H1 (cell line): Measurements from ENCODE around the gene SEC61A1. TPM values are rescaled to one million over a fixed set of nuclear protein-coding genes. Genes with fewer than 3 reads are reported as not detected.

ENCODE experiments used
- CTCF ChIA-PET: fragments of 300-600 bp; sonication (Branson Sonifier 250); formaldehyde crosslinking; loops from one replicate; lab custom pipeline; 2021; ENCODE audit not compliant: partially characterized antibody; lab: Charles Lee
- POLR2A ChIA-PET: fragments of 300-600 bp; sonication (Branson Sonifier 250); formaldehyde crosslinking; loops from one replicate; lab custom pipeline; 2021; ENCODE audit warnings: inconsistent platforms; ENCODE audit not compliant: partially characterized antibody; lab: Charles Lee
- DNase-seq, 2 experiments: peaks; one replicate each; pipeline versions ENCODE4 v3.0.0 to v3.0.0-alpha.2; 2010 to 2022; ENCODE audit warnings: low spot score in 2 of 2, low read depth in 1 of 2, mixed read lengths in 1 of 2
- FAIRE-seq: peaks from 2 replicates; lab custom pipeline; 2011; peaks lifted over from hg19 to GRCh38; lab: Jason Lieb, UNC
- H2AFZ ChIP-seq: 2 replicates; pipeline ENCODE4 v1.8.1; 2012; ENCODE audit warnings: low read length, inconsistent platforms
- H2AK5ac ChIP-seq: 2 replicates; pipeline ENCODE4 v1.6.1; 2013; ENCODE audit warnings: low read depth, low read length
- H2BK120ac ChIP-seq: replicated peaks from 2 replicates; pipeline ENCODE3; 2013; ENCODE audit warnings: low read depth, low read length, inconsistent platforms
- H2BK12ac ChIP-seq: 2 replicates; pipeline ENCODE4 v1.6.1; 2013; ENCODE audit warnings: low read depth, low read length
- H2BK15ac ChIP-seq: 2 replicates; pipeline ENCODE4 v1.6.1; 2013; ENCODE audit warnings: low read length
- H2BK20ac ChIP-seq: 2 replicates; pipeline ENCODE4 v1.6.1; 2013; ENCODE audit warnings: low read length
- H2BK5ac ChIP-seq: 2 replicates; pipeline ENCODE4 v1.6.1; 2013; ENCODE audit warnings: low read depth, low read length
- H3K14ac ChIP-seq: 2 replicates; pipeline ENCODE4 v1.6.1; 2013; ENCODE audit warnings: inconsistent platforms; ENCODE audit not compliant: insufficient read length
- H3K18ac ChIP-seq: 2 replicates; pipeline ENCODE4 v1.6.1; 2013; ENCODE audit warnings: low read length; ENCODE audit errors: extremely low read depth
- H3K23ac ChIP-seq: 2 replicates; pipeline ENCODE4 v1.6.1; 2013; ENCODE audit warnings: inconsistent platforms; ENCODE audit not compliant: insufficient read length
- H3K23me2 ChIP-seq: 2 replicates; pipeline ENCODE4 v1.6.1; 2013; ENCODE audit warnings: low read depth, low read length
- H3K27ac ChIP-seq: 2 replicates; pipeline ENCODE4 v1.6.1; 2011; ENCODE audit warnings: low read depth, low read length, inconsistent platforms
- H3K27me3 ChIP-seq, 4 experiments: replicated peaks in 1 of 4; 1 replicate in 1 of 4; 2 replicates in 3 of 4; pipeline versions ENCODE4 v1.6.1 to v1.8.1; 2011 to 2013; ENCODE audit warnings: low read length in 3 of 4, mild to moderate bottlenecking in 3 of 4, inconsistent platforms in 2 of 4, mixed read lengths in 2 of 4, moderate library complexity in 1 of 4; ENCODE audit not compliant: control insufficient read depth in 3 of 4, insufficient read depth in 3 of 4; ENCODE audit errors: extremely low read depth in 1 of 4
- H3K36me3 ChIP-seq, 4 experiments: 2 replicates each; pipeline versions ENCODE4 v1.6.1 to v1.8.1; 2011 to 2013; ENCODE audit warnings: mild to moderate bottlenecking in 4 of 4, low read length in 3 of 4, moderate library complexity in 2 of 4, control low read depth in 1 of 4, inconsistent platforms in 1 of 4; ENCODE audit not compliant: insufficient read depth in 4 of 4, control insufficient read depth in 2 of 4
- H3K4ac ChIP-seq: replicated peaks from 2 replicates; pipeline ENCODE3; 2013; ENCODE audit warnings: low read length, low read depth, mixed read lengths, inconsistent platforms; ENCODE audit not compliant: insufficient read length
- H3K4me1 ChIP-seq, 4 experiments: replicated peaks in 1 of 4; 1 replicate in 1 of 4; 2 replicates in 3 of 4; pipeline versions ENCODE4 v1.6.1 to v1.8.1; 2011 to 2013; ENCODE audit warnings: low read length in 3 of 4, inconsistent platforms in 2 of 4, mixed read lengths in 1 of 4; ENCODE audit not compliant: insufficient read depth in 4 of 4, control insufficient read depth in 3 of 4
- H3K4me2 ChIP-seq, 2 experiments: 2 replicates each; pipeline versions ENCODE4 v1.6.1 to v1.8.1; 2011 to 2013; ENCODE audit warnings: low read depth in 2 of 2, low read length in 2 of 2, control low read depth in 1 of 2, inconsistent platforms in 1 of 2, mild to moderate bottlenecking in 1 of 2; ENCODE audit not compliant: insufficient read depth in 1 of 2
- H3K4me3 ChIP-seq, 4 experiments: fragments of 200-600, 300-600 bp in 1 of 4; sonication (generic), shearing (Covaris generic), sonication (Bioruptor Twin) in 1 of 4; 2 replicates each; pipeline versions ENCODE4 v1.5.1 to v1.8.1; 2011 to 2016; ENCODE audit warnings: low read length in 4 of 4, low read depth in 3 of 4, control low read depth in 2 of 4, inconsistent platforms in 2 of 4, mild to moderate bottlenecking in 2 of 4, mixed read lengths in 1 of 4, moderate library complexity in 1 of 4; ENCODE audit not compliant: insufficient read depth in 2 of 4; ENCODE audit errors: extremely low read depth in 1 of 4
- H3K56ac ChIP-seq: replicated peaks from 2 replicates; pipeline ENCODE3; 2013; ENCODE audit warnings: low read depth, mild to moderate bottlenecking, mixed read lengths, low read length, inconsistent platforms; ENCODE audit not compliant: insufficient read length
- H3K79me1 ChIP-seq: 2 replicates; pipeline ENCODE4 v1.6.1; 2013; ENCODE audit warnings: low read depth, low read length, control low read depth
- H3K79me2 ChIP-seq, 2 experiments: 2 replicates each; pipeline versions ENCODE4 v1.6.1 to v1.8.1; 2012 to 2013; ENCODE audit warnings: low read length in 2 of 2, mild to moderate bottlenecking in 2 of 2, inconsistent platforms in 1 of 2; ENCODE audit not compliant: insufficient read depth in 2 of 2, control insufficient read depth in 1 of 2
- H3K9ac ChIP-seq, 4 experiments: replicated peaks in 1 of 4; 1 replicate in 1 of 4; 2 replicates in 3 of 4; pipeline versions ENCODE4 v1.6.1 to v1.8.1; 2011 to 2013; ENCODE audit warnings: low read depth in 3 of 4, low read length in 3 of 4, control low read depth in 2 of 4, mild to moderate bottlenecking in 2 of 4, moderate library complexity in 2 of 4, inconsistent platforms in 1 of 4; ENCODE audit errors: extremely low read depth in 1 of 4
- H3K9me3 ChIP-seq, 2 experiments: 2 replicates each; pipeline versions ENCODE4 v1.6.1 to v1.8.1; 2012 to 2013; ENCODE audit warnings: mild to moderate bottlenecking in 2 of 2, moderate library complexity in 2 of 2, control low read depth in 1 of 2, inconsistent platforms in 1 of 2, low read depth in 1 of 2, low read length in 1 of 2, mixed read lengths in 1 of 2; ENCODE audit not compliant: insufficient read depth in 2 of 2
- H4K20me1 ChIP-seq, 2 experiments: replicated peaks in 1 of 2; 2 replicates each; pipeline versions ENCODE3 to v1.8.1; 2011 to 2013; ENCODE audit warnings: inconsistent platforms in 2 of 2, low read length in 2 of 2, mild to moderate bottlenecking in 1 of 2; ENCODE audit not compliant: insufficient read depth in 2 of 2, control insufficient read depth in 1 of 2
- H4K5ac ChIP-seq: 2 replicates; pipeline ENCODE4 v1.6.1; 2013; ENCODE audit warnings: low read length, low read depth, mixed read lengths, inconsistent platforms; ENCODE audit not compliant: insufficient read length
- H4K8ac ChIP-seq: 2 replicates; pipeline ENCODE4 v1.8.0; 2013; ENCODE audit warnings: mild to moderate bottlenecking, moderate library complexity, low read length, inconsistent platforms; ENCODE audit not compliant: insufficient read depth; ENCODE audit errors: extremely low read depth
- H4K91ac ChIP-seq: replicated peaks from 2 replicates; pipeline ENCODE3; 2013; ENCODE audit warnings: low read length, mixed read lengths, inconsistent platforms; ENCODE audit not compliant: insufficient read length
- CBX5 ChIP-seq: fragments of 300-800, 300-1000 bp; sonication (generic); IDR thresholded peaks from 2 replicates; pipeline ENCODE4 v1.7.1; 2016; ENCODE audit warnings: antibody characterized with exemption, low read length, low read depth
- KDM1A ChIP-seq: fragments of 200-600, 300-600 bp; sonication (generic); IDR thresholded peaks from 2 replicates; pipeline ENCODE4 v1.7.1; 2016; ENCODE audit warnings: mild to moderate bottlenecking, low read length, borderline replicate concordance
- KDM4A ChIP-seq: IDR thresholded peaks from one replicate; pipeline ENCODE4 v1.7.1; 2012; ENCODE audit warnings: low read depth, mild to moderate bottlenecking, moderate library complexity, low read length, inconsistent platforms; ENCODE audit not compliant: severe bottlenecking
- MAFK ChIP-seq: IDR thresholded peaks from 2 replicates; pipeline ENCODE4 v1.6.1; 2012; ENCODE audit warnings: low read depth, mild to moderate bottlenecking, improper control_type of control experiment, low read length
- POU5F1 ChIP-seq: IDR thresholded peaks from 2 replicates; pipeline ENCODE4 v1.6.1; 2011; ENCODE audit warnings: low read depth, mild to moderate bottlenecking, low read length, moderate library complexity
- WGBS, 2 experiments: shearing (Covaris generic) in 1 of 2; methylation state at CpG; one replicate each; pipeline versions ENCODE4 v1.1.6 to v1.1.7; 2013 to 2015; ENCODE audit warnings: low lambda C conversion rate in 2 of 2, mixed read lengths in 2 of 2, inconsistent platforms in 1 of 2, low coverage in 1 of 2, missing lambda C conversion rate in 1 of 2; ENCODE audit not compliant: insufficient replicate concordance in 2 of 2, insufficient coverage in 1 of 2, insufficient read length in 1 of 2; ENCODE audit errors: extremely low coverage in 1 of 2, missing lambda C conversion rate in 1 of 2; 5-methylcytosine and 5-hydroxymethylcytosine counted together
- polyA plus RNA-seq, 7 experiments: library from polyadenylated mRNA; depleted of rRNA in 3 of 7; stranded (reverse) in 5 of 7; unstranded in 2 of 7; fragments of >200 nt in 5 of 7; fragments of 200-250 nt in 2 of 7; gene quantifications; 1 replicate in 5 of 7; 2 replicates in 1 of 7; 4 replicates in 1 of 7; pipeline versions ENCODE4 v1.2.1 to v1.2.3, GENCODE V29; 2011 to 2013; ENCODE audit warnings: missing spikeins in 2 of 7, mixed read lengths in 2 of 7
- total RNA-seq: library from RNA; stranded (reverse); fragmentation: NEBNext Ultra II Directional; extraction: Animal tissue kit (Norgen Biotek cat#: 25700); gene quantifications from 2 replicates; pipeline ENCODE4 v1.2.1, GENCODE V29; 2021

SEC61A1 gene
- total and polyA plus RNA-seq, 2 of the 8 experiments (the other 6 are each of a cell fraction or from before 2014, with no cell fraction given): 133 to 165 TPM

- Histone ChIP-seq H3K23me2 (no peaks in the 10 kb centered on the region; the same call in 1 of the 2 replicates), H3K4me1 (no peaks in the 10 kb centered on the region), H3K23ac (no peak overlapping the region), H2AFZ (no peak overlapping the region), H2BK120ac (no peak overlapping the region), H3K9me3 (no peaks in the 10 kb centered on the region), H3K18ac (no peak overlapping the region), H3K56ac (no peak overlapping the region), H3K27ac (no peak overlapping the region), H3K4me2 (no peak overlapping the region), H4K8ac (no peak overlapping the region), H4K91ac (no peak overlapping the region), H3K4me3 (no peak overlapping the region), H3K4ac (no peak overlapping the region), H3K36me3 (no peaks in the 10 kb centered on the region), H3K79me2 (no peaks in the 10 kb centered on the region), H2AK5ac (no peak overlapping the region), H2BK5ac (no peak overlapping the region), H4K5ac (no peak overlapping the region), H2BK12ac (no peak overlapping the region), H3K14ac (no peak overlapping the region), H4K20me1 (no peaks in the 10 kb centered on the region), H2BK20ac (no peak overlapping the region), H3K27me3 (peaks cover 0 to 1% (median 0%) of the 10 kb centered on the region in 4 experiments; a peak in 1 of 7 replicates), H3K79me1 (no peaks in the 10 kb centered on the region), H3K9ac (no peak overlapping the region), H2BK15ac (no peak overlapping the region)
- FAIRE-seq (no peak), DNase-seq (peak in 1 of 2 experiments; percentile 16)
- CTCF ChIA-PET: interaction anchor here (1.7 to 2.1 kb wide), 4 partner anchors 17 to 70 kb away, joined by 4 to 6 read pairs (median 6); no protein-coding TSS in a partner anchor
- POLR2A ChIA-PET: interaction anchor here (1.9 kb wide), 1 partner anchor 10 kb away, joined by 6 read pairs; the partner anchor contains the start of gene SEC61A1
- TF ChIP-seq MAFK (no peak), POU5F1 (no peak), CBX5 (no peak), KDM1A (no peak), KDM4A (no peak)
- 85% methylated on average over 1 of the region's 1 CpG; no CpG with 5 or more reads in 1 of the 2 experiments for WGBS, 2 experiments
Measured at GRCh38 chr3:128041344-128041743, 10.9 kb upstream of the SEC61A1 start.
